Frontal cortex (tissue), 4 donors: ENCODE results near the gene ARHGAP40. TPM values are rescaled to one million over a fixed set of nuclear protein-coding genes. Genes with fewer than 3 reads are reported as not detected.

Experiments
- DNase-seq, 2 donors: peaks; one replicate each; pipeline ENCODE4 v3.0.0; 2012; ENCODE audit warnings: low spot score in 2 of 2
- FAIRE-seq: peaks from 2 replicates; lab custom pipeline; 2012; peaks lifted over from hg19 to GRCh38; lab: Jason Lieb, UNC
- total RNA-seq: library from RNA; depleted of rRNA; stranded (reverse); fragments of >200 nt; gene quantifications from one replicate; pipeline ENCODE4 v1.2.3, GENCODE V29; 2014
- donor health status: control.
- donor health status: control.
- donor health status: control.

Gene ARHGAP40
- total RNA-seq, 1 donor from 2014 or later = 0.41 TPM

DNA sequence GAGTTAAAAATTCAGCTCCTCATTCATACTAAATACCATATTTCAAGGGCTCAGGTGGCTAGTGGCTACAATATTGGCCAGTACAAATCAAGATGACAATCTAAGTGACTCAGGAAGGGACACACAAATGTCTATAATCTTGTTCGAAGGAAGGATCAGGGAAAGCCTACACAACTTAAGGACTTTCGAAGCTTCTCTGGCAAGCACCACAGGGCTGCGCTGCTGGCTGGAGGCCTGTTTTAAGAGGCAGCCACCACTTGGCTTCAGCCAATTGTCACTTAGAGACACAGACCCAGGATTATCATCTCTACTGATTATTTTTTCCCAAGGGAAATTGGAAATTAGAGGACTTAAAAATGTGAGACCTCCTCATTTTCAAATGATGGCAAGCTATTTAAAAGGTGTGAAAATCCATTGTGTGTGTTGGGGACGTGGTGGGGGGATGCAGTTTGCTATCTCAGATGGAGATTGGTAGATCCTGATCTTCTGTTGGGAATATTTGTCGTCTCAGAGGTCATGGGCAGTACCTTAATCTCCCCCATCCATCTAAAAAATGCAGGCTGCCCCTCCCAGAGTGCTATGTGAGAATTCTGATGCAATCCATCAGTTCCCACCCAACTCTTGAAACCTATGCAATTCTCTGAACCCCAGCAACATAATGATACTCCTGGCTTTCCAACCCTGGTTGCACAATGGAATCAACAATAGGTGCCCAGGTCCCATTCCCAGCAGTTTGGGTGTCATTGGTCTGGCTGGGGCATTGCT lies 11.3 kb downstream of the ARHGAP40 start:
- FAIRE-seq (no peak), DNase-seq (no peak)

DNA sequence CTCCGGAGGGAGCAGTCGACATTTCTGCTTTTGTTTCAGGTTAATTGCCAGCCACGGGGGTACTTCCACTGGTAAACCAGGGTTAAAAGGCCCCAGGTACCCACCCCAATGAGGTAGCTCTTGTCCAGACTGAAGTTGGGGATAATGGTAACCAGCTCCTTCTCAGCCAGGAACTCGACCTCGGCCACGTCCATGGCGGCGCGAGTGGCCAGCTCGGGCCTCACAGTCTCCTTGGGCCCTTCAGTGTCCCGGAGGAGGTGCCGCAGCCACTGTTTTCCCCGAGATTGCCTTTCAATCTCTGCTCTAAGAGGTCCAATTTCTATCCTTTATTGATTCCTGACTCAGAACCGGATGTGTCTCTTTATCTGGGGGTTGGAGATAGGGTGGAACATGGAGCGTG lies 13.7 kb downstream of the ARHGAP40 start:
- FAIRE-seq (no peak), DNase-seq (no peak)

DNA sequence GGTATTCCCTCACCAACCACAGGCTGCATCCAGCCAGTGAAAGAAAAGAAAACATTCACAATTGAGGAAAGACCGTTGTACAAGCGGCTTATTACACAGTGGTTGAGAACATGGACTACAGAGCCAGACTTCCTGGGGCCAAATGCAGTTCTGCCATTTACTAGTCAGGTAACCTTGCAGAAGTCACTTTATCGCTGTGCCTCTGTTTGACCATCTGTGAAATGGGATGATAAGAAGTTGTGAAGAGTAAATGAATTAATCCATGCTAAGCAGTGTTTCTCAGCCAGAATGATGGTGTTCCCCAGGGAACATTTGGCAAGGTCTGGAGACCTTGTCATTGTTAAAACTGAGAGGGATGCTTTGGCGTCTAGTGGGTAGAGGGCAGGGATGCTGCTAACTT lies 14.8 kb downstream of the ARHGAP40 start:
- no peak for DNase-seq
- FAIRE-seq = no peak

DNA sequence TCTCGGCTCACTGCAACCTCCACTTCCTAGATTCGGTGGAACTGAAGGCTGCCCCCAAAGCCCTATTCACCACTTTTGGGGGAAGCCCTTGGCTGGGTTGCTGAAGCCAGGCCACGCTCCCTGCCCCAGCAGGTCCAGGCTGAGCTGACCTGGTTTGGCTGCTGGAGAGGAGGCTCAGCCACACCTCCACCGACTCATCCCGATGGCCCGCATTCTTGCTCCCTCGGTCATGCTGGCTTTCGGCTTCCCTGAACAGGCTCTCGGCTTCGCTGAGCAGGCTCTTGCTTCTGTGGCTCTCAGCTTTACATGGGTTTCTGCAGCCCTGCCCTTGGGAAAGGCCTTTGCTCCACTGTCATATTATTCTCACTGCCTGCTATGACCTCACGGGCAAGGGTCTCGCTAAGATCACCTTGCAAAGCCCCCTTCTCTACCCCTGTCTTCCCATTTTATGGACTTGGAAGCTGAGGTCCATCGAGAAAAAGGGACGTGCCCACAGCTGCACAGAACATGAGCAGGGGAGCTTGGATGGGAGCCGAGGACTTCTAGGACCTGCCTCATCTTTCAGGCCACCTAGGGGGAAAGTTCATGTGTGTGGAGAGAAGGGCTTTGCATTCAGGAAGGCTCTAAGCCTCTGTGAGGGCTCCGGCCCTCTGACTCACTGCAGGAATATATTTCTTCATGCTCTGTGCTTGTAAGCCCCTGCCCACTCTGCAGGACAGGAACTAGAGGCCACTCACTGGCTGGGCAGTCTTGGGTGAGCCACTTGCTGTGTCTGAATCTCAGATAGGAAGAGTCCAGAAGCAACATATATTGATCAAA lies 15.6 kb downstream of the ARHGAP40 start:
- FAIRE-seq (no peak), DNase-seq (no peak)

DNA sequence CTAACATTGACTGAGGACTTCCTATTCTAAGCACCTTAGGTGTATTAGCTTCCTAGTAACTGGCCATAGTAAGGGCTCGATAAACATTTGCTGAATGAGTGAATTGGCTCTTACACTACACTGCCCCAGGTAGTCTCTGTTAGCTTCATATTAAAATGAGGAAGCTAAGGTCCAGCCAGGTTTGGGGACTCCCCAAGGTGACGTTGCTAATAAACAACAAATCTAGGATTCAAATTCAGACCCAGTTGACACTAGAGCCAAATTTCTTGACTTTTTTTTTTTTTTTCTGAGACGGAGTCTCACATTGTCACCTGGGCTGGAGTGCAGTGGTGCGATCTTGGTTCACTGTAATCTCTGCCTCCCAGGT lies 16.2 kb downstream of the ARHGAP40 start:
- FAIRE-seq (no peak), DNase-seq (no peak)

DNA sequence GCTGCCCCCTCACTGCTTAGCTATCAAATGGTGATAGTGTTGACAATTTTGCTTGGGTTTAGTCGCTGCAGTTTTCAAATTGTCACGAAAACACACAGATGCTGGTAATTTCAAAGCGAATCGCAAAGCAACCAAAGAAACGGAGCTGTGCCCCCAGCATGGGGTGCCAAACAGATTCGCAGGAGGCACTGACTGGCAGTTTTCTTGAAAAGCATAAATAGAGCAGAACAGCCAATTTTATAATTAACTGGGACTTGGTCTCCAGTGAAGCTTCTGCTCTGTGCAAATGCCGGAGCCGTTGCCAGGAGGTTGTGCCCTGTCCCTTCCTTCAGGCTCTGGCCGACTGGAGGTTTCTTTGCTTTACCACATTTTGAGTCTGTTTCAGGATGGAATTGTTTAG lies 18.8 kb downstream of the ARHGAP40 start:
- FAIRE-seq (no peak), DNase-seq (no peak)

DNA sequence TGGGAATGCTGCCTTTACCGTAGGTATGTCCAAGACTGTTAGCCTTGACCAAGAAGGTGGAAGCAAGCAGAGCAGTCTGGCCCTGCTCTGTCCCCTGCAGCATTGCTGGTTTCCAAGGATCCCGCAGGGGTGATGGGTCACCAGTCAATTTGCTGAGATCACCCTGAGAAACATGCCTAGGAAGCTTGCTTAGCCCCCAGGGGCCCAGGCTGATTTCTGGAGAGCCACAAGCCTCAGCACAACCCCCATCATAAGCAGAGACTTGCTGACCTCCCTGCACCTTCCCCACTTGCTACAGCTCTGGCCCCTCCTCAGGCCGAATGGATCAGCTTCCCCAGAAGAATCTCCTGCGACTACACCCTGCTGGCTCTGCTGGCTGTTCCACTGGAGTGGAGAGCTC lies 21.5 kb downstream of the ARHGAP40 start:
- FAIRE-seq = no peak
- no peak for DNase-seq

DNA sequence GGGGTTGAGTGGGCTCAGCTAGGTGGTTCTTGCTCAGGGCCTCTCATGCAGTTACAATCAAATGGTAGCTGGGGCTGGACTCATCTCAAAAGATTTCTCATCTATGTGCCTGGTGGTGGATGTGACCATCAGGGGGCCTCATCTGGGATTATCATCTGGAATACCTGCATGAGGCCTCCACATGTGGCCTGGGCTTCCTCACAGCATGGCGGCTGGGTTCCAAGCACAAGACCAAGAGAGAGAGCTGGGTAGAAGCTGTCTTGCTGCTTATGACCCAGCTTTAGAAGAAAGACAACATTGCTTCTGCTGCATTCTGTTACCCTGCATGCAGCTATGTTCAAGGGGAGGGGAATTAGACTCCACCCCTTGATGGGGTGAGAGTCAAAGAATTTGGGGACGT lies 22.5 kb downstream of the ARHGAP40 start:
- FAIRE-seq = no peak

DNA sequence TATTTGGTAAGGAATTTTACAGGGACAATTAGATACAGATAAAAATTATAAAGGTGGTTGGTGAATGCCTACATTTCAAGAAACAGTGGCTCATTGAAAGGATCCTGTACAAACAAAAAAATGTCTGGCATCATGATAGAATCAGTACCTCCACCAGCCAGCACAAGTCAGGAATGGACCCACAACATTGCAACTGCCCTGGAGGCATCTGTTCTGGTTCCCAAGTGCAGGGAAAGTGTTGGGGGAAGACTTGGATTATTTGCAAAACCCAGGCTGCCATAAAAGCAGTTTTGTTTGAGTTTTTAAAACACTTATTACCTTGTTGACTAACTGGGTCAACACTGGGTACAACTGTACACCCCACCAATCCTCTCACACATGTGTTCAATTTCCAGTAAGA lies 24.3 kb downstream of the ARHGAP40 start:
- DNase-seq (no peak), FAIRE-seq (no peak)

More for the DNA sequence above, 22.5 kb downstream of the ARHGAP40 start:
- DNase-seq = no peak

DNA sequence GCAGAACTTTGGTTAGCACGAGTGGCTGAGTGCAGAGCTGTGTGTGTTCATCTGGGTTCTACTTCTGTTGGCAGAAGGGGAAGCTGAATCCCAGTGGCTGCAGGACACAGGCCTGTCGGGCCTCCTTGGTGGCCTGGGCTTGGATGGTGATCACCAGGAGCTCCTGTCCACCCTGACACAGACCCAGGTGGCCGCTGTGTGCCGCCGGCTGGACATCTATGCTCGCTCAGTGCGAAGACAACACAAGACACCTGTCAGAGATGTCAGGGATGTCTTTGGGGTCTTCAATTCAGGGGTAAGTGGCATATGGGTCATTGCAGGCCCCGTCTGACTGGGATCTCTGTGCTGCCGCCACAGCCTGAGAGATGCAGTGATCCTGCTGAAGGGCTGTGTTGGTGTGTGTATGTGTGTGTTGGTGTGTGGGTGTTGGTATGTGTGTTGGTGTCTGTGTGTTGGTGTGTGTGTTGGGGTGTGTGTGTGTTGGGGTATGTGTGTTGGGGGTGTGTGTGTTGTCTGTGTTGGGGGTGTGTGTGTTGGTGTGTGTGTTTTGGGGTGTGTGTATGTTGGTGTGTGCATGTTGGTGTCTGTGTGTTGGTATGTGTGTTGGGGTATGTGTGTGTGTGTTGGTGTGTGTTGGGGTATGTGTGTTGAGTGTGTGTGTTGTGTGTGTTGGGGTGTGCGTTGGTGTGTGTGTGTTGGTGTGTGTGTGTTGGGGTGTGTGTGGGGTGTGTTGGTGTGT lies 25.5 kb downstream of the ARHGAP40 start:
- no peak for FAIRE-seq
- DNase-seq = no peak

DNA sequence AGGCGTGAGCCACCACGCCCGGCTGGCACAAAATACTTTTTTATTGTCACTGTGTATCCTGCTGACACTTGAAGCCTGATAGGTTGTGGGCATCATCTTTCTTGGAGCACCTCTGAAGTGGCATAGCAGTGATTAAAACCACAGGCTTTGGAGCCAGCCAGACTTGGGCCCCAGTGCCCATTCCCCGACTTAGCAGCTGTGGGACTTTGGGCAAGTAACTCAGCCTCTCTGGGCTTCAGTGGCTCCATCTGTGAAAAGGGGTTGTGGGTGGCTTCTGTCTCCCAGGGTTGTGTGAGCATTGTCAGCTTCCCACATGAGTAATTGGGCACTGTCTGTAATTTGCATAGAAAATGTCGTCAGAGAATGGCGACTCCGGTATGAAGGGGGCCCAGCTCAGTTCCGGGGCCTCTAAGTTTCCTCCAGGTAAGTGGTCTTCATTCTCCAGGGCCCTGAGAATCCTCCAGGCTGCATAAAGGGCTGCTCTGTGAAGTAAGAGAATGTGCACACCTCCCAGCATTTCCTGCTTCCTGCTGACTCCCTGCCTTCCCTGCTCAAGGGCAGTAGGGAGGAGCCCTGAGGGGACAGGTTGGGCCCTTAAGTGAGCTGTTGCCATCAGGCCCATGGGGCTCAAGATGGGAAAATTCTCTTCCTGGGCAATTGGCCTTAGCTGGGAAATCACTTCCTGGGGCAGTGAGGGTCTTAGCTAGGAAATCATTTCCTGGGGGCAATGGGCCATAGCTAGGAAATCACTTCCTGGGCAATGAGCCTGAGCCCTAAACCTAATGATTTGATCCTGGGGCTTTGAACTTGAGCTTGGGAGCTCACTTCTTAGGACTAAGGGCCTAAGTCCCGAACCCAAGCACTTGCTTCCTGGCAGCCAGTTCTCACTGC lies 27.2 kb downstream of the ARHGAP40 start:
- FAIRE-seq (no peak), DNase-seq (no peak)

DNA sequence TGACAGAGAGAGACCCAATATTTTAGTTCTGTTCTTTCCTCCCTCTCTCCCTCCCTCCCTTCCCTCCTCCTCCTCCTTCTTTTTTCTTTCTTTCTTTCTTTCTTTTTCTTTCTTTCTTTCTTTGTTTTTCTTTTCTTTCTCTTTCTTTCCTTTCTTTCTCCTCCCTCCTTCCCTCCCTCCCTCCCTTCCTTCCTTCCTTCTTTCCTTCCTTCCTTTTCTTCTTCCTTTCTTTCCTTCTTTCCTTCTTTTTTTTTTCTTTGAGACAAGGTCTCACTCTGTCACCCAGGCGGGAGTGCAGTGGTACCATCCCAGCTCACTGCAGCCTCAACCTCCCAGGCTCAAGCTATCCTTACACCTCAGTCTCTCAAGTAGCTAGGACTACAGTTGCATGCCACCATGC lies 28.4 kb downstream of the ARHGAP40 start:
- no peak for FAIRE-seq
- no peak for DNase-seq

DNA sequence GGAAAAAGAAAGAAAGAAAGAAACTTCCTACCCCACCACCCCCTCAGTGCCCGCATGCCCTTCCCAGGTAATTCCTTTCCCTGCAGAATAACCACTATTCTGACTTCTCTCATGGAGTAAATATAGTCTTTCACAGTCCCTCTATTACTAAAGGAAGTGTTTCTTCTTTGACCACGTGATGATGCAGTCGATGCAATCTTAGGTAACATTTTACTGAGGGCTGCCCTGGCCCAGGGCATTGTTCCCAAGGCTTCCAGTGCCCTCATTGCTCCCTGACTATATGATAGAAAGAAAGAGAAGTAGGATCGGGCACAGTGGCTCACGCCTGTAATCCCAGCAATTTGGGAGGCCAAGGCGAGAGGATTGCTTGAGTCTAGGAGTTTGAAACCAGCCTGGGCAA lies 29.1 kb downstream of the ARHGAP40 start:
- FAIRE-seq (no peak), DNase-seq (no peak)

DNA sequence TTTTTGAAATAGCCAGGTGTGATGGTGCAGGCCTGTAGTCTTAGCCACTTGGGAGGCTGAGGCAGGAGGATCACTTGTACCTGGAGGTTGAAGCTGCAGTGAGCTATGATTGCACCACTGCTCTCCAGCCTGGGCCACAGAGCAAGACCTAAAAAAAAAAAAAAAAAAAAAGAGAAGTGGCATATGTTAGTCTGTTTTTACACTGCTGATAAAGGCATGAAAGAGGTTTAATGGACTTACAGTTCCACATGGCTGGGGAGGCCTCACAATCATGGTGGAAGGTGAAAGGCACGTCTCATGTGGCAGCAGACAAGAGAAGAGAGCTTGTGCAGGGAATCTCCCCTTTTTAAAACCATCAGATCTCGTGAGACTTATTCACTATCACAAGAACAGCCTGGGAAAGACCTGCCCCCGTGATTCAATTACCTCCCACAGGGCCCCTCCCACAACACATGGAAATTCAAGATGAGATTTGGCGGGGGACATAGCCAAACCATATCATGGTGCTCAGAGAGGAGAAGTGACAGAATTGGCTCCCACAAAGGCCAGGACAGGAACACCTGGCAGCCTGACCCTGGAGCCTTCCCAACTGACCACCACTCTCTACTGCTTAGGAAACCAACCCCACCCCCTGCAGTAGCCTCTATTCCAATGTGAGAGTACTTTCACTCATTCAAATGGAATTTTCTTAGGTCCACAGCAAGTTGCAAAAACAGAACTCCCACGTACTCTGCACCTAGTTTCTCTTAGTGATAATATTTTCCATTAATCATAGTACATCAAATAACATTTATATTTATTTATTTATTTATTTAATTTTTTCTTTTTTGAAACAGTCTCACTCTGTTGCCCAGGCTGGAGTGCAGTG lies 29.8 kb downstream of the ARHGAP40 start:
- FAIRE-seq (no peak), DNase-seq (no peak)

DNA sequence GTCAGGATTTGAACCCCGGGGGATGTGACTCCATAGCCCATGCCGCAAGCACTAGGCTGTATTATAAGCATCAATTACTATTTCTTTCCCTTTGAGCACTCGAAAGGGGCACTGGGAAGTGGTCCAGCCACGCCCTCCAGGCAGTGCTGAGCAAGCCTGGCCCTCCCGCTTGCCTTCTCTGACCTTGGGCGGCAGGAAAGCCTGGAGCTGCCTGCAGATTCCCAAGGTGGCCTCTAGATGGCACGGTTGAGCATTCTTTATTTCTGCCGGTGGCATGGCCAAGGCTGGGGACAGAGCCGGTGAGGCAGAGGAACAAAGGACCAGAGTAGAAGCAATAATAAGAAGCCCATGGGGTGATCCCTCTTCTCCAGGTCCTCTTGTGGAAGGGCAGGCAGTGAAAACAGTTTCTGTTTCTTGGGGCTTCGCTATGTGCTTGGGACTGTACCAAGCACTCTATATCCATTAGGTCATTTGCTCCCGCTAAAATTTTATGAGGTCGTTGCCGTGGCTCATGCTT lies 32.0 kb downstream of the ARHGAP40 start:
- DNase-seq (peak in 1 of 2 donors; percentile 70), FAIRE-seq (no peak)

DNA sequence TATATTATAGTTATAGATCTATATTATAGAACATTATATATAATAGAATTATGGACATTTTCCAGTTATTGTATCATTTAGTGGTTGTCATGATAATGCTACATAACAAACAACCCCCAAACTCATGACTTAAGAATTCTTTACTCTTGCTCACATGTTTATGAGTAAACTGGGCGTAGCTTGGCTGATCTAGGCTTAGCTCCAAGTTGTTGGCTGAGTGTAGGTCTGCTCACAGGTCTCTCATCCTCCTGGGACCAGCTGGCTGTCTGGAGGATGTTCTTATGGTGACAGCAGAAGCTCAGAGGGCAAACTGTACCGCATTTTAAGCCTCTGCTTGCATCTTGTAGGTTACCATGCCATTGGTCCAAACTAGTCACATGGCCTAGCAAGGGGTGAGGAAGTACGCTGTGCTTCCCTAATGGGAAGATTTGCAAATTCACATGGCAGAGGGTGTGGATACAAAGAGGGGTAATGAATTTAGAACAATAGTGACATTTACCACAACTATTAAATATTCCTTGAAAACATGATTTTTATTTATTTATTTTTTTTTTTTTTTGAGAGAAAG lies 34.2 kb downstream of the ARHGAP40 start:
- FAIRE-seq (no peak), DNase-seq (no peak)

DNA sequence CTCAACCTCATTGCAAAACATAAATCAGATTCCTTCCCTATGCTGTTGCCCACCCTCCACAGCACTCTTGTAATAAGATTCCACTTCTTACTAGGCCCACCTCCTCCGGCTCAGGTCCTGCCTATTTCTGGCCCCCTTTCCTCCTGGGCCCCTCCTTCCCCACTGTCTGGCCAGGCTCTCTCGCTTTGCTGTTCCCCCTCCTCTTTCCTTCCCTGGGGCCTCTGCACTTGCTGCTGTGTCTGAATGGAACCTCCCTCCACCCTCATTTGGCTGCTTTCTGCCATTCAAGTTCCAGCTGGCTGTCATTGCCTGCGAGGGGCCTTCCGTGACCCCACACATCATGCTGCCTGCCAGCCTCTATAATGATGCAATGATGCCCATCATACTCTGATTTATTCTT lies 38.9 kb downstream of the ARHGAP40 start:
- no peak for DNase-seq

DNA sequence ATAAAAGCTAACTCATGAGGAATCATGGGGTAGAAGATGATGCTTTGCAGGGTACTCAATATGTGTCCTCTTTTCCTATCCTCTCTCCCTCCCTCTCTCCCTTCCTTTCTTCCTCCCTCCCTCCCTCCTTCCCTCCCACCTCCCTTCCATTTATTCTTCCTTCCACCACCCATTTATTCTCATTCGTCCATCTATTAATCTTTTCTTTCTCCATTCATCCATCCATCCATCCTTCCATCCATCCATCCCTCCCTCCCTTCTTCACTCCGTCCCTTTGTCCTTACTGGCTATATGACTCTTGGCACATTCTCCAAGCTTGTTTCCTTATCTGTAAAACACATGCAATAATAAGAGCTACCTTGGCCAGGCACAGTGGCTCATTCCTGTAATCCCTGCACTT lies 40.9 kb downstream of the ARHGAP40 start:
- DNase-seq (no peak), FAIRE-seq (no peak)

More for the DNA sequence above, 38.9 kb downstream of the ARHGAP40 start:
- FAIRE-seq = no peak
